Type B pancreatic cell (in vitro differentiated cells): Measurements from ENCODE around the gene ANO9. TPM values are rescaled to one million over a fixed set of nuclear protein-coding genes. Genes with fewer than 3 reads are reported as not detected.

ENCODE experiments used
- DNase-seq: peaks from one replicate; pipeline ENCODE4 v3.0.0; 2021; ENCODE audit warnings: mixed read lengths; ENCODE audit not compliant: unreplicated experiment; ENCODE audit errors: extremely low spot score
- H3K27ac Mint-ChIP-seq: 2 replicates; pipeline ENCODE4 v1.8.0; 2021; ENCODE audit warnings: mild to moderate bottlenecking, mixed read lengths
- H3K27me3 Mint-ChIP-seq: 2 replicates; pipeline ENCODE4 v1.8.0; 2021; ENCODE audit warnings: mixed read lengths
- H3K36me3 Mint-ChIP-seq: 2 replicates; pipeline ENCODE4 v1.8.0; 2021; ENCODE audit warnings: mixed read lengths
- H3K4me1 Mint-ChIP-seq: one replicate; pipeline ENCODE4 v1.8.0; 2021; ENCODE audit warnings: mixed read lengths; ENCODE audit not compliant: unreplicated experiment
- H3K4me3 Mint-ChIP-seq: 2 replicates; pipeline ENCODE4 v1.8.0; 2021; ENCODE audit warnings: mild to moderate bottlenecking, mixed read lengths
- H3K9me3 Mint-ChIP-seq: 2 replicates; pipeline ENCODE4 v1.8.0; 2021; ENCODE audit warnings: mixed read lengths
- total RNA-seq: library from RNA; stranded (reverse); gene quantifications from 2 replicates; pipeline ENCODE4 v1.2.1, GENCODE V29; 2021; ENCODE audit warnings: low replicate concordance
- TF ChIP-seq, protein P1 (sequence below): fragments of 200-600 bp; sonication (generic); conservative IDR thresholded peaks from 2 replicates; pipeline ENCODE4 v1.5.0; 2021; ENCODE audit warnings: antibody characterized with exemption, mild to moderate bottlenecking

The ANO9 gene
- total RNA-seq, 1 donor from 2014 or later = 25.3 TPM

DNA sequence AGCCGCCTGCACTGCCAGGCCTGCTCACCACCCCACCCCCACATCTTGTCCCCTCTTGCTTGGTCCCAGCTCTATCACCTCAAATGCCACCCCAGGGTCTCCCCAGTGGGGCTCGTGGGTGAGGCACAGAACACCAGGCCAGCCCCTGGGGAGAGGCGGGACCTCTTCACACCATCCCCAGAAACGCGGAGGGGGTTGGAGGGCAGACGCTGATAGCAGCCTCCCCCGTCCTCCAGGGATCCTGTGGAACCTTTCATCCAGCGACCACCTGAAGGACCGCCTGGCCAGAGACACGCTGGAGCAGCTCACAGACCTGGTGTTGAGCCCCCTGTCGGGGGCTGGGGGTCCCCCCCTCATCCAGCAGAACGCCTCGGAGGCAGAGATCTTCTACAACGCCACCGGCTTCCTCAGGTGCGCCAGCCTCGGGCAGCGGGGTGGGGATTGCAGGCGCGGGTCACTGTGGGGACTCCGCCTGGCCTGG, 42.0 kb downstream of the ANO9 start:
- H3K9me3 Mint-ChIP-seq = no peaks in the 10 kb centered on the region
- TF ChIP-seq, protein P1, sequence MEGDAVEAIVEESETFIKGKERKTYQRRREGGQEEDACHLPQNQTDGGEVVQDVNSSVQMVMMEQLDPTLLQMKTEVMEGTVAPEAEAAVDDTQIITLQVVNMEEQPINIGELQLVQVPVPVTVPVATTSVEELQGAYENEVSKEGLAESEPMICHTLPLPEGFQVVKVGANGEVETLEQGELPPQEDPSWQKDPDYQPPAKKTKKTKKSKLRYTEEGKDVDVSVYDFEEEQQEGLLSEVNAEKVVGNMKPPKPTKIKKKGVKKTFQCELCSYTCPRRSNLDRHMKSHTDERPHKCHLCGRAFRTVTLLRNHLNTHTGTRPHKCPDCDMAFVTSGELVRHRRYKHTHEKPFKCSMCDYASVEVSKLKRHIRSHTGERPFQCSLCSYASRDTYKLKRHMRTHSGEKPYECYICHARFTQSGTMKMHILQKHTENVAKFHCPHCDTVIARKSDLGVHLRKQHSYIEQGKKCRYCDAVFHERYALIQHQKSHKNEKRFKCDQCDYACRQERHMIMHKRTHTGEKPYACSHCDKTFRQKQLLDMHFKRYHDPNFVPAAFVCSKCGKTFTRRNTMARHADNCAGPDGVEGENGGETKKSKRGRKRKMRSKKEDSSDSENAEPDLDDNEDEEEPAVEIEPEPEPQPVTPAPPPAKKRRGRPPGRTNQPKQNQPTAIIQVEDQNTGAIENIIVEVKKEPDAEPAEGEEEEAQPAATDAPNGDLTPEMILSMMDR = no peak
- peaks cover 3% of the 10 kb centered on the region for H3K4me1 Mint-ChIP-seq
- no peaks in the 10 kb centered on the region for H3K27me3 Mint-ChIP-seq
- H3K27ac Mint-ChIP-seq = no peak overlapping the region
- DNase-seq = no peak
- no peak overlapping the region for H3K4me3 Mint-ChIP-seq
- H3K36me3 Mint-ChIP-seq = no peaks in the 10 kb centered on the region

DNA sequence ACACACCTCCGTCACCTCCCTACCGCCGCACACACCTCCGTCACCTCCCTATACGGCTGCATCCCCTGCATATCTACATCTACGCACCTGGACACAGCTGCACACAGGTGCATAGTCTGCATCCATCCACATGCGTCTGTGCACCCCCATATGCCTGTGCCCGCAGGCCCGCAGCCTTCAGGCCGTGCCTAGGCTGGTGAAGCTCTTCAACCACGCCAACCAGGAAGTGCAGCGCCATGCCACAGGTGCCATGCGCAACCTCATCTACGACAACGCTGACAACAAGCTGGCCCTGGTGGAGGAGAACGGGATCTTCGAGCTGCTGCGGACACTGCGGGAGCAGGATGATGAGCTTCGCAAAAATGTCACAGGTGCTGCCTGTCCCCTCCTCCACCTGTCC, 43.0 kb downstream of the ANO9 start:
- peak overlapping the region; percentile 60 for H3K4me3 Mint-ChIP-seq
- peaks cover 6% of the 10 kb centered on the region for H3K4me1 Mint-ChIP-seq
- TF ChIP-seq, protein P1 = peak; percentile 27
- H3K27ac Mint-ChIP-seq = no peak overlapping the region
- no peaks in the 10 kb centered on the region for H3K36me3 Mint-ChIP-seq
- H3K27me3 Mint-ChIP-seq = no peaks in the 10 kb centered on the region
- no peaks in the 10 kb centered on the region for H3K9me3 Mint-ChIP-seq
- DNase-seq = no peak

DNA sequence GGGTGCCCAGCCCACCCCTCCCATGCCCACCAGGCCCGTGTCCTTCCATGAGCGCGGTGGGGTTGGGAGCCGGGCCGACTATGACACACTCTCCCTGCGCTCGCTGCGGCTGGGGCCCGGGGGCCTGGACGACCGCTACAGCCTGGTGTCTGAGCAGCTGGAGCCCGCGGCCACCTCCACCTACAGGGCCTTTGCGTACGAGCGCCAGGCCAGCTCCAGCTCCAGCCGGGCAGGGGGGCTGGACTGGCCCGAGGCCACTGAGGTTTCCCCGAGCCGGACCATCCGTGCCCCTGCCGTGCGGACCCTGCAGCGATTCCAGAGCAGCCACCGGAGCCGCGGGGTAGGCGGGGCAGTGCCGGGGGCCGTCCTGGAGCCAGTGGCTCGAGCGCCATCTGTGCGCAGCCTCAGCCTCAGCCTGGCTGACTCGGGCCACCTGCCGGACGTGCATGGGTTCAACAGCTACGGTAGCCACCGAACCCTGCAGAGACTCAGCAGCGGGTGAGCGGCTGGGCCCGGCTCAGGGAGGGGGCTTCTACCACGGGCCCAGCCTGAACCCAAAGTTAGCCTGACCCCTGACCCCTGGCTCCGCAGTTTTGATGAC, 44.8 kb downstream of the ANO9 start:
- peaks cover 6% of the 10 kb centered on the region for H3K4me1 Mint-ChIP-seq
- DNase-seq = no peak
- TF ChIP-seq, protein P1 = no peak
- no peaks in the 10 kb centered on the region for H3K27me3 Mint-ChIP-seq
- no peaks in the 10 kb centered on the region for H3K9me3 Mint-ChIP-seq
- H3K36me3 Mint-ChIP-seq = no peaks in the 10 kb centered on the region
- H3K27ac Mint-ChIP-seq = no peak overlapping the region
- H3K4me3 Mint-ChIP-seq = no peak overlapping the region

DNA sequence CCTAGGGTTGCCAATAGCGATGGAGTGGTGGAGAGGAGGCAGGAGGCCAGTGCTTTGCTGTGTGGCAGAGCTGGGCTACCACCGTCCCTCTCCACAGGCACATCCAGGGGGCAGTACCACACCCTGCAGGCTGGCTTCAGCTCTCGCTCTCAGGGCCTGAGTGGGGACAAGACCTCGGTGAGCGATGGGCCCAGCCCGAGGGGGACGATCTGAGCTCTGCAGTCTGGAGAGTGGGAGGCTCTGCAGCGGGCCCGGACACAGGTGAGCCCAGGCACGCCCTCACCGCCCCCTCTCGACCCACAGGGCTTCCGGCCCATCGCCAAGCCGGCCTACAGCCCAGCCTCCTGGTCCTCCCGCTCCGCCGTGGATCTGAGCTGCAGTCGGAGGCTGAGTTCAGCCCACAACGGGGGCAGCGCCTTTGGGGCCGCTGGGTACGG, 45.3 kb downstream of the ANO9 start:
- H3K36me3 Mint-ChIP-seq = no peaks in the 10 kb centered on the region
- TF ChIP-seq, protein P1 = peak; percentile 25
- no peaks in the 10 kb centered on the region for H3K9me3 Mint-ChIP-seq
- peaks cover 6% of the 10 kb centered on the region for H3K4me1 Mint-ChIP-seq
- H3K4me3 Mint-ChIP-seq = no peak overlapping the region
- H3K27ac Mint-ChIP-seq = no peak overlapping the region
- H3K27me3 Mint-ChIP-seq = no peaks in the 10 kb centered on the region
- no peak for DNase-seq

DNA sequence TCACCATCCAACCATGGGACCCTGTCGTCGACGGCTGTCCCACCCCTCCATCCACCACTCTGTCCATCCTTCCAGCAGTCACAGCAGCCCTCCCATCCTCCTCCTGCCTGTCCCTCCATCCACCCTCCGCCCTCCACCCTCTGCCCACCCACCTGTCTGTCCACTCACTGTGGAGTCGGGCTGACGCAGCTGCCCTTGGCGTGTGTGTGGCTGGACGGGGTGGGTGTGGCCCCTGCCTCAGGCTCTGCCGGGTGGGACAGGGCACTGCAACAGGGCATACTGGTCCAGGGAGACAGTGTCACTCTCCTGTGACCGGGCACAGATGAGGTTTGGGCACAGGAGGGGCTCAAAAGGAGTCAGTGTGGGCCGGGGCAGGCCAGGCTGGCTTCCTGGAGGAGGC, 45.9 kb downstream of the ANO9 start:
- Mint-ChIP-seq H3K27ac (peak overlapping the region; percentile 46), H3K36me3 (no peaks in the 10 kb centered on the region), H3K4me3 (peak overlapping the region; percentile 66), H3K27me3 (no peaks in the 10 kb centered on the region), H3K4me1 (peaks cover 6% of the 10 kb centered on the region), H3K9me3 (no peaks in the 10 kb centered on the region)
- TF ChIP-seq, protein P1 = no peak
- no peak for DNase-seq
